GM19463 (cell line): ENCODE data around the gene UQCC5.
"Not testable (repeated sequence)": the region's sequence is repeated elsewhere in the genome, so short reads cannot be mapped to it uniquely, and the experiment has no call there.

Experiments used
- ATAC-seq: cut with Tn5 transposase; IDR thresholded peaks from one replicate; pipeline ENCODE4 v1.9.1; 2021; ENCODE audit warnings: mild to moderate bottlenecking, moderate library complexity; ENCODE audit not compliant: unreplicated experiment

UQCC5 gene

DNA sequence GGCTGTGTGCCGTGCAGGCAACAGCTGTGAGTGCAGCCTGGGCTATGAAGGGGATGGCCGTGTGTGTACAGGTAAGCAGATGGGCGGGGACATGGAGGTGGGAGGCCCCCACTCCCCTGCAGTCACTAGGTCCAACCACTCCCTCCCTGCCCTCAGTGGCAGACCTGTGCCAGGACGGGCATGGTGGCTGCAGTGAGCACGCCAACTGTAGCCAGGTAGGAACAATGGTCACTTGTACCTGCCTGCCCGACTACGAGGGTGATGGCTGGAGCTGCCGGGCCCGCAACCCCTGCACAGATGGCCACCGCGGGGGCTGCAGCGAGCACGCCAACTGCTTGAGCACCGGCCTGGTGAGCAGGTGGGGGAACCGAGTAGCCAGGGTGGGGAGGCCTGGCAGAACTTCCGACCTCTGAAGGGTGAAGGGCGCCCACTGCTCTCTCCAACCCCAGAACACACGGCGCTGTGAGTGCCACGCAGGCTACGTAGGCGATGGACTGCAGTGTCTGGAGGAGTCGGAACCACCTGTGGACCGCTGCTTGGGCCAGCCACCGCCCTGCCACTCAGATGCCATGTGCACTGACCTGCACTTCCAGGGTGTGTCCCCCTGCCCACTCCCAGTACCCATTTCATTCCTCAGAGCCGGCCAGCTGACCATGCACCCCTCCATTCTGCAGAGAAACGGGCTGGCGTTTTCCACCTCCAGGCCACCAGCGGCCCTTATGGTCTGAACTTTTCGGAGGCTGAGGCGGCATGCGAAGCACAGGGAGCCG, 14.3 kb upstream of the UQCC5 start:
- ATAC-seq, result no peak

GRCh38 chr3:52522651-52523251, 13.7 kb upstream of the UQCC5 start:
- ATAC-seq, result no peak

GRCh38 chr3:52523386-52524257, 12.8 kb upstream of the UQCC5 start:
- no peak for ATAC-seq

GRCh38 chr3:52524258-52524751, 12.1 kb upstream of the UQCC5 start:
- no peak for ATAC-seq

DNA sequence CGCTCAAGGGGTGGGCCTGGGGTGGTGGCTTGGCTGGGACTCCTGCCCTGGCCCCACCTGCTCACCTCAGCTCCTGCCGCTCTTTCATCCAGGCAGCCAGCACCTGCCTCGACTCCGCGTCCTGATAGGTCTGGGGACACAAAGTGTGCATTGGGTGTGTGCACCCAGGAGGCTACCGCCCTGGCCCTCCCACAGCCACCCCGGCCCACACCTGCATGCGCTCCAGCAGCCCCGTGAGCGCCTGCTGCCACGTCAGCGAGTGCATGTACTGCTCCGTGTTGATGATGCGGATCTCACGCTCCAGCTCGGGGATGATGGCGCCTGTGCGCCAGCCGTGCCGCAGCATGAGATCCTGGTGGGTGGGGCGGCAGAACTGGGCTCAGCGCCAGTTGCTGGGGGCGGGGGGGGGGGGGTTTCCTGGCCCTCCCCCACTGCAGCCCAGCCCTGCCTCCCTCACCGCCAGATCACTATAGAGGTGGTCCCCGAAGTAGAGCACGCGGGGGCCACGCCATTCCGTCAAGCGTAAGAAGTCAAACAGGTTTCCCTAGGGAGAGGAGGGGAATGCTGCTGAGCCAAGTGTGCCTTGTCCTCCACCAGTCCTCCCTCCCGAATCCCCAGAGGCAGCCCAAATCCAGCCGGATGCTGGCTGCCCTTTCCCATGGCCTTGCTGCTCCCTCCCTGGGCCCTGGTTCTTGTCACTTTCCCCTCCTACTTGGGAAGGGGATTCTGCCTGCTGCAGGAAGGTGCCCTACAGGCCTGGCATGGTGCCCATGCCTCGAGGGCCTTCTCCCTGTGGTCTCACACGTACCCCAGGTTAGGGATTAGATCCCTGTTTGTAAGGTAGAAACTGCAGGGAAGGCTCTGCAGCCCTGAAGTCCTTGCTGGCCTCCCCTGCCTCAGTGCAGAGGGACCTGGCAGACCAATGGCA, 11.4 kb upstream of the UQCC5 start:
- ATAC-seq, result no peak

GRCh38 chr3:52525680-52526561, 10.5 kb upstream of the UQCC5 start:
- ATAC-seq, result no peak

- not testable (repeated sequence) for ATAC-seq
Observed at GRCh38 chr3:52526671-52527038, 9.8 kb upstream of the UQCC5 start.

GRCh38 chr3:52527039-52527731, 9.2 kb upstream of the UQCC5 start:
- ATAC-seq, result no peak

GRCh38 chr3:52527732-52528585, 8.4 kb upstream of the UQCC5 start:
- ATAC-seq, result no peak

GRCh38 chr3:52528586-52529375, 7.6 kb upstream of the UQCC5 start:
- ATAC-seq, result no peak

DNA sequence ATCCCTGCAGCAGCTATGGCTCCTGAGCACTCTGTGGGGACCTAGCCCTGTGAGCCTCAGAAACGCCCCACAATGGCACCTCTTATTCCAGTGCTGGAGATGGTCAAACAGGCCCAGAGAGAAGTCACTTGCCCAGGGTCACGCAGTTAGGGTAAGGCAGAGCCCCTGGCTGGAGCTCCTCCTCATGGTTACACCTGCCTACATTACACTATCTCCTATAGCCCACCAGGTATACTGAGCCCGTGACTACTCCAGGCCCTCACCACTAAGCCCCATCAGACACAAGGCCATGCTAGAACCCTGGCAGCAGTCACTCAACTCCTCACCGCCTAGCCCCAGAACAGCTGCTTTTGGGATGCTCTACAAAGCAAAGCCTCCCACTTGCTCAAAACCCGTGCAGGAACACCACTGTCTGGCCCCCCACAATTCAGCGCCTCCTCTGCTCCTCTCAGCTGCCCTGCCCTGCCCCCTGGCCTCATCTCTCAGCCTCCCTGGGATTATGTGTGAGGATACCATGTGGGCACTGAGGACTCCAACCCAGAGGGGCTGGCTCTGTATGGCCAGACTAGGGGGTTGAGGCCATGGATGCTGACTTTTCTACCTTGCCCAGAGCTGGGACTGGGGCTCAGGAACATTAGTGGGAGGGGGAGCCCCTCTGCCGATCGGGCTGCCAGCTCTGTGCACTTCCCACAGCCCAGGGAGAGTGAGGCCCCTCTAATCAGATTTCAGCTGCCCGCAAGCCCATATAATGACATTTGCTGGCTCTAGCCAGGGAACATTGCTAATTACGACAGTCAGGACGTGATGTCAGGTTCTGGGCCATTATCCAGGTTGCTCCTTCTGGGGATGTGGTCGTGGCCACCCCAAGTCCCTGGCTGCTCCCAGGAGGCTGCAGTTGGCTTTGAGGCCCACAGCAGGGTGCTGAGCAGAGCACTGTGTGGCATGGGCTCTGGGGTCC, 6.8 kb upstream of the UQCC5 start:
- ATAC-seq, result no peak

DNA sequence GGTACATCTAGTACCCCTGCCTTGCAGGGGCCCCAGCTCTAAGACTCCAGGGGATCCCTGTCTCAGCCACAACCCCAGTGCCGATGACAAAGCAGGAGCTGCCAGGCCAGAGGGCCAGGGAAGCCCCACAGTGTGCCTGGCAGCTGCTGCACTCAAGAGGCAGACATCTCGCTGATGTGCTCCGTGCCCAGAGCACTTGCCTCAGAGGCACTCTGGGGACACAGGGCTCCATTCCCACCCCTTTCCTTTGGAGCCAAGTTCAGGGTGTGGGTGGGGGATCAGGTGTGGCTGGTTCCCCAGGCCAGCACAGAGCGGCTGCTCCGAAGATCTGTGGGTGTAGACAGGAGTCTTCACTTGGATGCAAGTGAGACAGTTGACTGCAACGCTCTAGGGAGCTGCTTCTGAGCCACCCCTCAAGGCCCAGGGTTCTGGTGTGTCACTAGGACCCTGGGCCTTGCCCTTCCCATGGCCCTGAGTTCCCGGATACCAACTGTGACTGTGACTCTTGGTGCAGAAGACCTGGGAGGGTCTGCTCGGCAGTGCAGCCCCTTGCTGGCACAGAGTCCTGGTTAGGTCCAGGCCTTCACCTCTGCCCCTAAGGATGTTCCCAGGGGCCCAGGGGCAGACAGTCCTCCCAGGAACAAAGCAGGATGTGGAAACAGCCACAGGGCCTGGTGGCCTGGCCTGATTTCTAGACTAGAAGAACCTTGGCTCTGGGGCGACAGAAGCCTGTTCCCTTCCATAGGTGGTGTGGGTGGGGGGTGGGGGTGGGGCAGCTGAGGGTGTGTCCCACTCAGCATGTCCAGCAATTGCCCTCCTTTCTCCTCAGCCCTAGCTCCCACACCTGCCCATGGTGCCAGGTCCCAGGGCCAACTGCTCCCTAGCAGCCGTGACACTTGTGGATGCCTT, 5.2 kb upstream of the UQCC5 start:
- no peak for ATAC-seq

GRCh38 chr3:52531860-52532516, 4.4 kb upstream of the UQCC5 start:
- no peak for ATAC-seq

- no peak for ATAC-seq
Observed at GRCh38 chr3:52532517-52532837, 3.9 kb upstream of the UQCC5 start.
